Spleen (tissue), 7 donors: ENCODE results near the gene PTPRE.

Source experiments
- CTCF ChIP-seq, 11 experiments: fragments of 200-600 bp in 7 of 11; fragments of 450-650 bp in 4 of 11; sonication (generic) in 4 of 11; IDR thresholded peaks in 8 of 11; conservative IDR thresholded peaks in 3 of 11; 1 replicate in 7 of 11; 2 replicates in 4 of 11; pipeline versions ENCODE4 v1.4.0 to v1.8.0; 2016 to 2021; ENCODE audit warnings: antibody characterized with exemption in 11 of 11, inconsistent platforms in 4 of 11, mild to moderate bottlenecking in 1 of 11
- POLR2A ChIP-seq, 3 donors: fragments of 450-650 bp; IDR thresholded peaks; one replicate each; pipeline ENCODE4 v1.5.1; 2017; ENCODE audit warnings: antibody characterized with exemption in 3 of 3, mild to moderate bottlenecking in 1 of 3
- POLR2AphosphoS5 ChIP-seq, 3 donors: sonication (generic); formaldehyde crosslinking; IDR thresholded peaks; one replicate each; pipeline ENCODE4 v1.5.1; 2017; ENCODE audit warnings: antibody characterized with exemption in 3 of 3
- donor health status: DM: no; HTN: no; CAD: no; lungs with moderate emphysema.
- donor health status: DM: no; HTN: no; CAD: no.
- donor health status: DM: no; HTN: no; CAD: no.

GRCh38 chr10:128026615-128027300, 119.9 kb downstream of the PTPRE start:
- TF ChIP-seq CTCF (IDR thresholded peaks at IDR 0.05 in 8 of 11, conservative IDR thresholded peaks at IDR 0.05 in 3 of 11) (no peak), POLR2A (IDR thresholded peaks at IDR 0.05) (no peak), POLR2AphosphoS5 (IDR thresholded peaks at IDR 0.05) (no peak)
